PC-9 (cell line): Measurements from ENCODE around the gene LBR. TPM values are rescaled to one million over a fixed set of nuclear protein-coding genes. Genes with fewer than 3 reads are reported as not detected.

Source experiments
- BruUV-seq: library from RNA; stranded (reverse); fragments of 400-500 nt; replicated peaks from 2 replicates; lab custom pipeline; 2021; lab: Mats Ljungman, UMichigan
- CTCF ChIA-PET: fragments of 300-600 bp; sonication (Branson Sonifier 250); formaldehyde crosslinking; loops from one replicate; lab custom pipeline; 2022; ENCODE audit warnings: antibody characterized with exemption; lab: Charles Lee
- POLR2A ChIA-PET: fragments of 300-600 bp; sonication (Branson Sonifier 250); formaldehyde crosslinking; loops from one replicate; lab custom pipeline; 2022; ENCODE audit warnings: antibody characterized with exemption; ENCODE audit not compliant: unreplicated experiment; lab: Charles Lee
- DNase-seq, 2 experiments: peaks; one replicate each; pipeline versions ENCODE4 v3.0.0 to v3.0.0-alpha.2; 2015 to 2022; ENCODE audit warnings: mixed read lengths in 1 of 2
- H2AFZ ChIP-seq: fragments of 200-600 bp; sonication (generic); 2 replicates; pipeline ENCODE4 v1.8.1; 2017; ENCODE audit warnings: antibody characterized with exemption
- H3F3A ChIP-seq: fragments of 200-600 bp; sonication (generic); 2 replicates; pipeline ENCODE4 v1.8.1; 2017; ENCODE audit warnings: antibody characterized with exemption, mild to moderate bottlenecking, low read depth; ENCODE audit not compliant: insufficient read depth
- H3K27ac ChIP-seq: fragments of 200-600 bp; sonication (generic); 2 replicates; pipeline ENCODE4 v1.6.1; 2016; ENCODE audit warnings: mixed run types
- H3K27me3 ChIP-seq: fragments of 200-600 bp; sonication (generic); 2 replicates; pipeline ENCODE4 v1.6.1; 2016; ENCODE audit warnings: low read depth, mixed run types; ENCODE audit not compliant: insufficient read depth
- H3K36me3 ChIP-seq: fragments of 200-600 bp; sonication (generic); 2 replicates; pipeline ENCODE4 v1.6.1; 2016; ENCODE audit warnings: low read depth, mixed run types
- H3K4me1 ChIP-seq: fragments of 200-600 bp; sonication (generic); replicated peaks from 2 replicates; pipeline ENCODE4 v1.6.1; 2016; ENCODE audit warnings: mixed run types; ENCODE audit not compliant: insufficient read depth
- H3K4me2 ChIP-seq: fragments of 200-600 bp; sonication (generic); 2 replicates; pipeline ENCODE4 v1.6.1; 2017; ENCODE audit warnings: mixed run types
- H3K4me3 ChIP-seq: fragments of 200-600 bp; sonication (generic); 2 replicates; pipeline ENCODE4 v1.6.1; 2016; ENCODE audit warnings: mixed run types
- H3K79me2 ChIP-seq: fragments of 200-600 bp; sonication (generic); 2 replicates; pipeline ENCODE4 v1.6.1; 2017; ENCODE audit warnings: low read depth, mixed run types
- H3K9me2 ChIP-seq: fragments of 200-600 bp; sonication (generic); 2 replicates; pipeline ENCODE4 v1.8.1; 2017; ENCODE audit warnings: mild to moderate bottlenecking; ENCODE audit not compliant: insufficient read depth
- H3K9me3 ChIP-seq: fragments of 200-600 bp; sonication (generic); 2 replicates; pipeline ENCODE4 v1.8.1; 2016; ENCODE audit warnings: low read depth; ENCODE audit not compliant: insufficient read depth
- H4K20me1 ChIP-seq: fragments of 200-600 bp; sonication (generic); 2 replicates; pipeline ENCODE4 v1.8.1; 2017; ENCODE audit not compliant: insufficient read depth
- CTCF ChIP-seq: fragments of 200-600 bp; sonication (generic); conservative IDR thresholded peaks from 2 replicates; pipeline ENCODE4 v1.6.1; 2017; ENCODE audit warnings: mixed run types, antibody characterized with exemption, mild to moderate bottlenecking, moderate library complexity
- EZH2 ChIP-seq: fragments of 200-600 bp; sonication (generic); IDR thresholded peaks from 2 replicates; pipeline ENCODE4 v1.8.0; 2017; ENCODE audit warnings: antibody characterized with exemption, low read depth
- intact Hi-C: fragments of 100-400 bp; cut with micrococcal nuclease; formaldehyde crosslinking; loops from one replicate; pipeline ENCODE4 v1.10.0; 2022; ENCODE audit not compliant: unreplicated experiment
- total RNA-seq: library from RNA; stranded (reverse); gene quantifications from 2 replicates; pipeline ENCODE4 v1.2.3, GENCODE V29; 2021

LBR gene
- total RNA-seq, 1 experiment from 2014 or later, result 158 TPM

GRCh38 chr1:225415967-225416745 lies 11.7 kb downstream of the LBR start:
- Histone ChIP-seq H3K4me1 (0 out of 2 replicates have a peak, but pooled peaks cover 10% of the 10 kb centered on the region), H3K36me3 (peaks cover 68% of the 10 kb centered on the region), H3K27ac (no peak overlapping the region), H3K9me2 (no peaks in the 10 kb centered on the region), H2AFZ (no peak overlapping the region), H3K4me3 (no peak overlapping the region), H4K20me1 (peaks cover 22% of the 10 kb centered on the region), H3K27me3 (no peaks in the 10 kb centered on the region), H3K4me2 (no peak overlapping the region), H3K9me3 (no peaks in the 10 kb centered on the region), H3K79me2 (peaks cover 79% of the 10 kb centered on the region), H3F3A (peaks cover 48% of the 10 kb centered on the region)
- POLR2A ChIA-PET, result no interaction called here
- intact Hi-C loops, result loop anchor here (10.0 kb wide), 1 partner anchor 569 kb away; no protein-coding TSS in a partner anchor
- CTCF ChIA-PET, result no interaction called here
- DNase-seq, result no peak
- TF ChIP-seq EZH2 (no peak), CTCF (no peak)
- BruUV-seq, result no TSS peak

- TF ChIP-seq EZH2 (no peak), CTCF (no peak)
- Histone ChIP-seq H3K27ac (no peak overlapping the region), H3F3A (peaks cover 40% of the 10 kb centered on the region), H3K27me3 (no peaks in the 10 kb centered on the region), H3K4me1 (0 out of 2 replicates have a peak, but pooled peaks cover 10% of the 10 kb centered on the region), H4K20me1 (peaks cover 18% of the 10 kb centered on the region), H3K9me2 (no peaks in the 10 kb centered on the region), H3K9me3 (no peaks in the 10 kb centered on the region), H2AFZ (no peak overlapping the region), H3K36me3 (peaks cover 60% of the 10 kb centered on the region), H3K79me2 (peaks cover 75% of the 10 kb centered on the region), H3K4me3 (no peak overlapping the region), H3K4me2 (no peak overlapping the region)
- CTCF ChIA-PET, result no interaction called here
- BruUV-seq, result no TSS peak
- intact Hi-C loops, result loop anchor here (10.0 kb wide), 1 partner anchor 569 kb away; no protein-coding TSS in a partner anchor
- POLR2A ChIA-PET, result no interaction called here
- DNase-seq, result no peak
Observed at GRCh38 chr1:225415307-225415706, 12.5 kb downstream of the LBR start.

- Histone ChIP-seq H3K4me3 (no peak overlapping the region), H3K9me3 (no peaks in the 10 kb centered on the region), H3K9me2 (no peaks in the 10 kb centered on the region), H3K4me1 (0 out of 2 replicates have a peak, but pooled peaks cover 7% of the 10 kb centered on the region), H3K79me2 (peaks cover 72% of the 10 kb centered on the region), H3F3A (peaks cover 47% of the 10 kb centered on the region), H3K36me3 (peaks cover 61% of the 10 kb centered on the region), H2AFZ (no peak overlapping the region), H4K20me1 (peaks cover 18% of the 10 kb centered on the region), H3K27ac (no peak overlapping the region), H3K27me3 (no peaks in the 10 kb centered on the region), H3K4me2 (no peak overlapping the region)
- POLR2A ChIA-PET, result interaction anchor here (0.6 kb wide), 1 partner anchor 8 kb away, joined by 4 read pairs; no protein-coding TSS in a partner anchor
- no peak for DNase-seq
- CTCF ChIA-PET, result no interaction called here
- BruUV-seq, result no TSS peak
- intact Hi-C loops, result loop anchor here (10.0 kb wide), 1 partner anchor 571 kb away; no protein-coding TSS in a partner anchor
- TF ChIP-seq EZH2, result no peak
- no peak for TF ChIP-seq CTCF
Observed at GRCh38 chr1:225413708-225414375, 14.0 kb downstream of the LBR start.
